Lower leg skin (tissue), 3 donors: ENCODE measurements around the gene GJC1.

Experiments
- POLR2A ChIP-seq, 2 donors: fragments of 450-650 bp; IDR thresholded peaks; one replicate each; pipeline ENCODE4 v1.6.1; 2016 to 2017; ENCODE audit warnings: antibody characterized with exemption in 2 of 2, mild to moderate bottlenecking in 1 of 2, moderate library complexity in 1 of 2
- TF ChIP-seq, protein P1 (sequence below), 3 donors: fragments of 450-650 bp; IDR thresholded peaks; one replicate each; pipeline ENCODE4 v1.5.1; 2016; ENCODE audit warnings: antibody characterized with exemption in 3 of 3, mild to moderate bottlenecking in 3 of 3, moderate library complexity in 2 of 3

GRCh38 chr17:44754276-44754675, 75.8 kb downstream of the GJC1 start:
- TF ChIP-seq, protein P1, sequence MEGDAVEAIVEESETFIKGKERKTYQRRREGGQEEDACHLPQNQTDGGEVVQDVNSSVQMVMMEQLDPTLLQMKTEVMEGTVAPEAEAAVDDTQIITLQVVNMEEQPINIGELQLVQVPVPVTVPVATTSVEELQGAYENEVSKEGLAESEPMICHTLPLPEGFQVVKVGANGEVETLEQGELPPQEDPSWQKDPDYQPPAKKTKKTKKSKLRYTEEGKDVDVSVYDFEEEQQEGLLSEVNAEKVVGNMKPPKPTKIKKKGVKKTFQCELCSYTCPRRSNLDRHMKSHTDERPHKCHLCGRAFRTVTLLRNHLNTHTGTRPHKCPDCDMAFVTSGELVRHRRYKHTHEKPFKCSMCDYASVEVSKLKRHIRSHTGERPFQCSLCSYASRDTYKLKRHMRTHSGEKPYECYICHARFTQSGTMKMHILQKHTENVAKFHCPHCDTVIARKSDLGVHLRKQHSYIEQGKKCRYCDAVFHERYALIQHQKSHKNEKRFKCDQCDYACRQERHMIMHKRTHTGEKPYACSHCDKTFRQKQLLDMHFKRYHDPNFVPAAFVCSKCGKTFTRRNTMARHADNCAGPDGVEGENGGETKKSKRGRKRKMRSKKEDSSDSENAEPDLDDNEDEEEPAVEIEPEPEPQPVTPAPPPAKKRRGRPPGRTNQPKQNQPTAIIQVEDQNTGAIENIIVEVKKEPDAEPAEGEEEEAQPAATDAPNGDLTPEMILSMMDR (IDR thresholded peaks at IDR 0.05), result no peak
- TF ChIP-seq POLR2A (IDR thresholded peaks at IDR 0.05), result no peak
